Fibroblast of mammary gland (primary cell): Measurements from ENCODE around the gene TINCR.
"Not testable (repeated sequence)": the region's sequence is repeated elsewhere in the genome, so short reads cannot be mapped to it uniquely, and the experiment has no call there.

Experiments
- DNase-seq: peaks from one replicate; pipeline ENCODE4 v3.0.0-alpha.2; 2010; ENCODE audit warnings: low read depth
- H3K4me3 ChIP-seq: 2 replicates; pipeline ENCODE4 v1.5.1; 2011; ENCODE audit warnings: low read depth, mild to moderate bottlenecking, low read length, moderate library complexity; ENCODE audit not compliant: control insufficient read depth
- CTCF ChIP-seq: conservative IDR thresholded peaks from 2 replicates; pipeline ENCODE4 v1.5.1; 2011; ENCODE audit warnings: low read depth, low read length, inconsistent platforms; ENCODE audit not compliant: control insufficient read depth, insufficient read depth

The TINCR gene

GRCh38 chr19:5537870-5538269, 29.9 kb downstream of the TINCR start:
- DNase-seq, result no peak
- no peak overlapping the region for H3K4me3 ChIP-seq
- no peak for TF ChIP-seq CTCF

- H3K4me3 ChIP-seq, DNase-seq: not testable (repeated sequence)
Measured at GRCh38 chr19:5536982-5537579, 30.7 kb downstream of the TINCR start.

GRCh38 chr19:5536337-5536894, 31.3 kb downstream of the TINCR start:
- no peak for TF ChIP-seq CTCF
- no peak overlapping the region for H3K4me3 ChIP-seq
- peak; percentile 14 for DNase-seq

- H3K4me3 ChIP-seq, result no peak overlapping the region
- peak; percentile 21 for DNase-seq
- TF ChIP-seq CTCF, result peak; percentile 47
Measured at GRCh38 chr19:5534787-5535586, 32.8 kb downstream of the TINCR start.

GRCh38 chr19:5533257-5533656, 34.5 kb downstream of the TINCR start:
- DNase-seq, result no peak
- TF ChIP-seq CTCF, result no peak
- no peak overlapping the region for H3K4me3 ChIP-seq

GRCh38 chr19:5530701-5531100, 37.1 kb downstream of the TINCR start:
- no peak for TF ChIP-seq CTCF
- no peak overlapping the region for H3K4me3 ChIP-seq
- no peak for DNase-seq

- no peak for TF ChIP-seq CTCF
- DNase-seq, result no peak
- H3K4me3 ChIP-seq, result no peak overlapping the region
Measured at GRCh38 chr19:5526691-5527090, 41.1 kb downstream of the TINCR start.
